Fibroblast of upper back skin (primary cell): ENCODE measurements around the gene RIT2.

Source experiments
- DNase-seq: peaks from one replicate; pipeline ENCODE4 v3.0.0-alpha.2; 2013

RIT2 gene

DNA sequence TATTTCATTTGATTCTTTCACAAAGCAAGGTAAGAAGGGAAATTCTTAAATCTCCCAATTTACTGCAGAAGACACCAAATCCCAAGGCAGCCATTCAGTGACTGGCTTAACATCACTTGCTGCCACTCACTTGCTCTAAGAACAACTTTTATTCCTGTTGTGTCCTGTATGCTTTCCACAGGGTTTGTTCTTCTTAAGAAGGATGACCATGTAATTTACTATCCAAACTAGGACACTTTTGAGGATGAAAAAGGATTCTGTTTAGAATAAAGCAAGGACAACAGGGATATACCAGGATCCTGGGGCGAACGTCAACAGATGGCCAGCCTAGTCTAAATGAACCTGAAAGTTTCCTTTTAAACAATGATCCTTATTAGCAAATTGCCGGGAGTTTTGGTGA lies 34.8 kb downstream of the RIT2 start:
- no peak for DNase-seq

DNA sequence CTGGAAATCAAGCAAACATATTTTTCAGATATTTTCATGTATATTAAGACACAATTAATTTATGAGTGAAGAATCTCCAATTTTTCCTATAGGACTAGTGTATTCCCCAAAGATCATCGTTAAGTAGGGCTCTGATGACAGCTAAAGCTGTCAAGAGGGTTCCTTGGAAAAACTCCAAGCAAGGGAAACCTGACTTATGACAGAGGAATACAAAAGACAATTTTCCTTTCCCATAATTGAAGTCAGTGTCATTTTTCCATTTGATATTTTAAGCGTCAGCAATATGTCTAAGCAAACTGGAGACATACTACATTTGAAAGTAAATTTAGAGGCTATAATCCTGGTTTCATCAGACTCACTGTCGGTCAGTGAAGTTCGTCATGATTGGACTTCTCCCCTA lies 36.1 kb downstream of the RIT2 start:
- DNase-seq: no peak

DNA sequence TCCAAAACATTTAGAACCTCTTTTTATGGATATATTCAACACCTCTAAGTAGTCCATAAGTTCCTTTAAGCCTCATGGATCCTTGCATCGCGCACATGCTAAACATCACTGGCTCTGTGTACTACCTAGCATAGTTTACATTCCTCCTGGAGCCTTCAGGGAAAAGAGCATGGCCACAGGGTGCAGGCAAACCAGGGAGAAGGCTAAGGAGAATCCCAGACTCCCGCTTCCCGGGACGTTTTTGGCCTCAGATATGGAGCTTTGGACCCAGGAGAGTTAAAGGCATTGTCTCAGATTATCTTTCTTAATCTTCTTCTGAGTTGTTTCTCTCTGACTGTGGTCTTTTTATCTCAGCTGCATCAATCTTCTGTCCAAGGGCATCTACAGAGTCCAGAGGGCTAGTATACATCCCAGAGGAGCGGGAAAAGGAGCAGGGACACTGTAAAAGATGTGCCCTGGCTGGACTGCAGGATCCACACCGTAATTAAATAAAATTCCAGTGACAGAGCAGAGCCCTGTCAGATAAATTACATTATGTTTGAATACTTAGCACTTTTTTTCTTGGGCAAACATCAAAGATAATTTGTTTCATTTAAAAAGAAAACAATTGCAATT lies 36.9 kb downstream of the RIT2 start:
- no peak for DNase-seq

DNA sequence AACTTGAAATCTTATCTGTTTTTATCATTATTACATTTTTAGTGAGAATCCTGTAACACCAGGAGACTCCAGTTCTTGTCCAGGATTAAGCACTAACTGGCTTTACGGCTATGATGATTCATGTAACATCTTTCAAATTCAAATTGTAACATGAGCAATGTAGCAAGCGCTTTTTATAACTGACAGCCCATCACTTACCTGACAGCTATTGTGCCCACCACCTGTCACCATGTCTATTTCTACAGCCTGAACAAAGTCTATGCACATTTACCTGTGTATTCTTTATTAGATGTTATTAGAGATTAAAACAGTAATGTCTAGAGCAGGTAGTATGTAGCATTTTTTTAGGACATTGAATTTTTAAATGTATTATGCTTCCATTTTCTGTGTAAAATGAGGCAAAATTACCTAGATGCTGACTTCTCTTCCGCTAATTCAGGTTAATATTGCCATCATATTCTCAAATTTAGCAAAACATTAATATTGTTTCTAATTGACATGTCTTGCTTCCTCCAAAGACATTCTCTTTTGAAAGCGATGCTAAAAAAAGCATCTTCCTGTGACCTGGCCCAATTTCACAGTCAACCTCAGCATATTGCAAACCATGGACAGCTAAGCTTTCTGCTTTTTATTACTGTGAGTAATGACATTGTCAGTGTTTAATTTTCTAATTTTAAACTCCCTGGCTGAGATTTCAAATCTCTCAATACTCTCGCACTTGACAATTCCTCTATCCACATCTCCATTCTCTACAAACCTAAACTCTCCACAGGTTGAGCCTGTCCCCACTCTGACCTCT lies 37.8 kb downstream of the RIT2 start:
- no peak for DNase-seq

DNA sequence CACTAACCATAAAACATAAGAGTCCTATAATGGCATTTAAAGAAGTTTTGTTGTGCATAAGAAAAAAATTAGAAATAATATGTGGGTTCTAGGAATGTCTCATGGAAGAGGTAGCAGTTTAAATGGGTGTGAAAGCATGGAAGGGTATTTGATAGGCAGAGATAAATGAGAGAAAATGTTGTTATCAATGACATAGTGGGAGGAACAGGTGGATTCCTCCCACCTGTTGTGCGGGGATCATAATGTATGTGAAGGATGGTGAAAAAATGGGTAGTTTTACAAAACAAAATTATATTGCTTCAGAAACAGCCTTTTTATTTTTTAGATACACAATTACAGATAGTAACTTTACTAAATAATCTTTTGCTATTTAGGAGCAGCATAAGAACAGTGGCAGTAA lies 41.7 kb downstream of the RIT2 start:
- DNase-seq: no peak

DNA sequence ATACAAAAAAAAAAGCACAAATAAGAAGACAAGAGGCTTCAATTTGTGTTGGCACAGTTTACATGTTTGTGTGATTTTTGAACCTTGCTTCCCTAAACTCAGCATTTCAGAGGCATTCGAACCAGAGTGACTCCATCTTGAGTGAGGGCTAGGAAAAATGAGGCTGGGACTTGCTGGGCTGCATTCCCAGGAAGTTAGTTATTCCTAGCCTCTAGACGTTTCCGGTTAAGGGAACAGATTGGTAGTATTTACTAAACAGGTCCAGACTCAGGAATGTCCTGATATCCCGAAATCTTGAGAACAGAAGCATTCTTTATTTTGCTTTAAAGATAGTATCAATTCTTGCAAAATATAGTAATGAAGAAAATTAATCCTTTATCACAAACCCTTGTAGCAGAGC lies 46.7 kb downstream of the RIT2 start:
- no peak for DNase-seq

DNA sequence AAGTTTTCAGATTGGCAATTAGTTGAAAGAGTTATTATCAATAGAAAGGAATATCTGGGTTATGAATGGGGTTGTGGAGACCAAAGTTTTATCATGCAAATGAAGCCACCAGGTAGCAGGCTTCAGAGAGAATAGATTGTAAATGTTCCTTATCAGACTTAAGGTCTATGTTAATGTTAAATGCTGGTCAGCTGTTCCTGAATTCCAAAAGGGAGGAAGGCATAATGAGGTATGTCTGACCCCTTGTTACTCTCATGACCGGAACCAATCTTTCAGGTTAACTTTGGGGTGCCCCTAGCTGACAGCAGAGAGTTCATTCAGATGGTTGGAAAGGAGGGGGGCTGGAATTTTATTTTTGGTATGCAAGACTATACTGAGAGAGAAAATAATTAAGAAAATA lies 47.9 kb downstream of the RIT2 start:
- DNase-seq: no peak

DNA sequence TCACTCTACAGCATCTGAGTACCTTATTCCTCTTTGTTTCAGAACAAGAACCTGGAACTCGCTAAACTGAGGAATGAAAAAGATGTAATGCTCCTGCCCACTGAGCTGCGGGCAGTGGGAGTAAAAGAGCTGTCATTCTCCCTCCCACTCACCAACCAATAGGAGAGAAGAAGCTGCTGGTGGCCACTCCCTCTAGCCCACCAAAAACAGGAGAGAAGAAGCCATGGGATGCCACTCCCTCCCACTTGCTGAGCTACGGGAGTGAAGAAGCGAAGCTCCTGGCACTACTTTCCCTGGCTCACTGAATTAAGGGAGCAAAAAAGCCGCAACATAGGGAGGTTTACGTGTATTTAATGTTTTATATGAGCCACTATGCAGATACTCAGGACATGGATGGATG lies 53.7 kb downstream of the RIT2 start:
- no peak for DNase-seq

DNA sequence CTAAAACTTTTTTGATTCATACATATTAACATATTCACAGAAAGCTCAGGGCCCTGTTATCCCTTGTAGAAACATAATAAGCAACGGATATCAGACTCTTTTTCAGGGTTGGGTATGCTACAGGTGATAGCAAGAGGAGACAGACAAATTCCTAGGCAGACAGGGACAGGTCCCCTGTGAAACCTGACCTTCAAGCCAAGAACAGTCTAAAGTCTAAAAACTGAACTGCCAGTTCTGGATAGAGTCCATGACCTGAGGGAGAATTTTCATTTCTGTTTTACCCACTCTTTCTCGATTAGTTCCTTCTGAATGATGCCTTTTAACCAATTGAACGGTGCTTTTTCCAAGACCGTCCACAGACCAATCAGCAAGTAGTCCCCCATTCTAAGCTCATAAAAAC lies 54.2 kb downstream of the RIT2 start:
- no peak for DNase-seq

DNA sequence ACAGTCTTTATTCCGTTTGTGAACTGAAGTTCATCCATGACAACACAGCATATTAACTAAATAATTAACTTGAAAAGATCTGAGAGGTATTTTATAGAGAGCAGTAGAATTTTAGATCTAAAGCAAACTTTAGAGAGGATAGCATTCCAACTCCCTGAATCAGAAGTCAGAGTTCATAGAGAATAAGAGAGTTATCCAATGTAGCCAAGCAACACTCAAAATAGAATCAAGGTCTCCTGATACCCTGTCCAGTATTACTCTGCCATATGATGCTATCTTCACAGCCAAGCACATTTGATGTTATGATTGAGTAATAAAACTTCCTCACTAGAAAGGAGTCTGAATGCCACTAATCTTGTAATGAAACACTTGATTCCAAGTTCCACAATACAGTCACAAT lies 55.5 kb downstream of the RIT2 start:
- no peak for DNase-seq

DNA sequence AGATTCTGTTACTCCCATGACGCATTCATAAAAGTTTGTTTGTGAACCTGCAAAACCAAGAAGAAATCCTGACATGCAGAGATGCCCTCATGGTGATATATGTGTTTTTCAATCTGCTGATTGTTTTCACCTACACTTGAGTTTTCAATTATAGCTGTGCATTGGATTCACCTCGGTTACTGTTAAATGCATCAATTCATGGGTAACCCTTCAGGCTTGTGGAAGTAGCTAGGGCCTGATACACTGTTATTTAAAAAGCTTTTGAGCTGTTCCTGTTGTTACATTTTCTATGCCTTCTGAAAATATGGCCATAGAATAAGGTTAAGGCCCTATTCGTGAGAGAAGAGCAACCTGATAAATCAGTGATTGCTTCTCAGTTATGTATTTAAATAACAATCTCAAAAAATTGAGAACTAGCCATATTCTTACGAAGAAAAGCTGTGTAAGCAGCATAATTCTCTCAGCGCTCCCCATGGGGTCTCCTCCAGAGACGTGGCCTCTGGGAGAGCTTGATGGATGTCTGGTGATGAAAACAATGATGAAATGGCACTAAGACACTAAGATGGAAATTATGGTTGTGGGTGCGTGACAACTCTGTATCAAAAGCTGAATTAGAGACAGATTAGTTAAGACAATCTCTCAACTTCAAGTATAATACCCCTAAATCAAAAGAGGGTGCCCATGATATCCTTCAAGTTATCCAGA lies 60.5 kb downstream of the RIT2 start:
- DNase-seq: no peak

DNA sequence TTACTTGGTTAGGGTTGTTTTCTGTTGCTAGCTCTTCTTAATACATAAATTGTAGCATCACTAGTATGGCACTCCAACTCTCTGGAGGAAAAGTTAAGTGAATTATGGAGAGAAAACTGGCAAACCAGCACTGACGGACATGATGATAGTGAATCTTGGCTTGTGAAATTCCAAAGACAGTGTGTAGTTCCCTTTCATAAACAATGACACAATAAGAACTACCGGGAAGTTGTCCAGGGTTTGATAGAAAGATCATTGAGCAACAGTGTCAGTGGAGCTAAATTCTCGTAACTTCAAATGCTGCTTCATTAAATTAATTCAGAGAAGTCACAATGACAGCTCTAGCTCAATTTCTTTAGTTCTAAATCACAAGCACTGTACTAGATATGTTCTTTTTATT lies 66.5 kb downstream of the RIT2 start:
- DNase-seq: peak; percentile 17

DNA sequence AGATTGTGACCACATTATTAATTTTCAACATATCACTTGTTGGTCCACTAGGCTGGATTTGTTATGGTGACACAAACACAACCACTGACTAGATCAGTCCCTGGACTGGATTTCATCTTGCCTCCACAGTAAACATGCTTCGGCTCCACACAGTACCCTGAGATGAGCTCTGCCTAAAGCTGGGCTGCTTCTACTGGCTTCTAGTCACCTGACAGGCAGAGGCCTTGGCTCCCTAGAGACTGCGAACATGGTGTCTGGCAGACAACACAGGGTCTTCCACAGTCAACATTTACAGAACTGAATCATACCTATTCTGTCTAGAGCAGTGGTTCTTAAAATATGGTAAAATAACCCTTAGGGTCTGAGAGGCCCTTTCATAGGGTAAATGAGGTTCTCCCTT lies 69.2 kb downstream of the RIT2 start:
- no peak for DNase-seq

DNA sequence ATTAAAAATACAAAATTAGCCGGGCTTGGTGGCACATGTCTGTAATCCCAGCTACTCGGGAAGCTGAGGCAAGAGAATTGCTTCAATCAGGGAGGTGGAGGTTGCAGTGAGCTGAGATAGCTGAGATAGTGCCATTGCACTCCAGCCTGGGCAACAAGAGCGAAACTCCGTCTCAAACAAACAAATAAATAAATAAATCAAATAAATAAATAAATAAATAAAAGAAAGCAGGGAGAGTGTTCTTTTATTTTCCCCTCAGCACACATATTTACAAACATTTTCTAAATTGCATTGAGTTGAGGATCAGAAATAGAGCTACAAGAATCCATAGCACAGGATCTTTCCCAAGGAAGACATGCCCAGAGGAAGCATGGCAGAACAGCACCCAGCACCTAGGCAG lies 71.9 kb downstream of the RIT2 start:
- DNase-seq: no peak

DNA sequence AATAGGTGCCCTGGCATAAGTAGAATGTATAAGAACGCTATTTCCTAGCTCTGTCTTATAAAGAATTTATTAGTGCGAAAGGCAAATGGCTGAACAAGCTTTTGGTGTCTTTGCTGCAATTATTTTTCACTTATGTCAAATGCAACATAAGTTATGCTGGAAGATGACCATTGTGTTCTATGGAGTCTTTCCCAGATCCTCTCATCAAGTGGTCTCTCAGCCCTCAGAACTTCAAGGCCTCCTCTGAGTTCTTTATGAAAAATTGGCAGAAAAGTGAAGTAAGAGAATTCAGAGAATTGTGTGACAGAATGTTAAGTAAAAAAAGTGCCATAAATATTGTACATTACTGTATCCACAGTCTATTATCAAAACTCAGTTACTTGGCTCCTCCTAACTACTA lies 75.2 kb downstream of the RIT2 start:
- no peak for DNase-seq

DNA sequence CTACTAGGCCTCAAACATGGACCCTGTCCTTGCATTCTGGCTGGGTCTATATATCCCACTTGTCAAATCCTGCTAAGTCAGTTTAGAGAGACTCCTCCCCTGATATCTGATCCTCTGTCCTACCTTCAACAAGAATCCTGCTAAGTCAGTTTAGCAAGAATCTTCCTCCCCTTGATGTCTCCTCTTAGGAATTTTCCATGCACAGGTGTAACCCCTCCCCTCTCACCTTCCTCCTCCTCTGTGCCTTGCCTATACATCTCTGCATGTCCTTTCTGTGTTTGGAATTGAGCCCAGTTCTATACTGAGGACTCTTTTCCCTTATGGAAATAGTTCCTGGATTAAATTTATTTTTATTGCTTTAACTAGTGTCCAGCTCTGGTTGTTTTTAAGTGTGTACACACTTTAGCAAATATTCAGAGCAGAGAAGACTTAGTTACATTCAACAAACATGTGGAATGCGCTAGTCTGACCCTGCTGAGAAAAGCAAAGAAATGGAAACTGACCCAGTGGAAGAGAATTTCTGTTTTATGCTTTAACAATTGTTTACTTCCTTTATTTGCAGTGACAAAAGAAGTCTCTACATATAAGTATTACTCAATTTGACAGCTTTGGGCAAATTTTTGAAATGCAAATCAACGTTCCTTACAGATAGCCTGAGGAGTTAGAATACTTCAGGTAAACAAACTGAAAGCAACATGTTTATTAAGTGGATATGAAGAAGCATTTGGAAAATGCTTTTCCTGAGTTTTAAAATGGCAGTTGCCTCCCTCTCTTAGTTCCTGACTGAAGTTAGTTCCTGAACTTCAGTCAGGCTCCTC lies 80.6 kb downstream of the RIT2 start:
- no peak for DNase-seq

DNA sequence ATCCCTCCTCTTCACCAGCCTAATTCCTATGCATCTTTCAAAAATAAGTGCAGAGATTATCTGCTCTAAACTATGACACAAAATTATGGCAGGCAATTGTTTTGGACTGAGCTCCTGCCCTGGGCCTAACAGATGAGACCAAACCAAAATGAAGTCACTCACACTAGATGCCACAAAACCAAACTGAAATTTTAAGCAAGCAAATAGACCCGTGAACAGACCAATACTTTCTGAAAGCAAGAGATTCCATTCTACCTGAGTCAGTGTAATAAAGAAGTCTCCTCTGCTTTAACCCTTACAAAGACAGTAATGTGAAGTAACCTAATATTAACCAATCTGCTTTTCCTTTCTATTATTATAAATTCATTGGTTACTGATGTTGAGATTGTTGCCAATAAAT lies 84.3 kb downstream of the RIT2 start:
- DNase-seq: no peak

DNA sequence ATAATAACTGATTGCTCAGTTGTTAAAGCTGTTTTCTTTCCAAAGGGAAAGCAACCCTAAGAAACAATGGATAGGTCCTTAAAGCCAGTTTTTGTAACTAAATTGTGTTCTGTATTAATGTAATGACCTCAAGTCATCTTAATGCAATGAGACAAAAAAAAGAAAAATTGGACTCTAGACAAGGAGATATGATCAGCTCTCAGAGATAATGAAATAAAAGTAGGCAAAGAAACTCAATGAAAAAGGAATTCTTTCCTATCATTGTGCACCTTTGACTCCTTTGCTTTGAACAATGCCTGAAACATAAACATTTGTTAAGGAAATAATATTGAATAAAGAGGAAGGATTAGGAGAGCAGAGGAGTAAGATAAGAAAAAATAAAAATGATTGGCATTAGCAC lies 86.1 kb downstream of the RIT2 start:
- no peak for DNase-seq

DNA sequence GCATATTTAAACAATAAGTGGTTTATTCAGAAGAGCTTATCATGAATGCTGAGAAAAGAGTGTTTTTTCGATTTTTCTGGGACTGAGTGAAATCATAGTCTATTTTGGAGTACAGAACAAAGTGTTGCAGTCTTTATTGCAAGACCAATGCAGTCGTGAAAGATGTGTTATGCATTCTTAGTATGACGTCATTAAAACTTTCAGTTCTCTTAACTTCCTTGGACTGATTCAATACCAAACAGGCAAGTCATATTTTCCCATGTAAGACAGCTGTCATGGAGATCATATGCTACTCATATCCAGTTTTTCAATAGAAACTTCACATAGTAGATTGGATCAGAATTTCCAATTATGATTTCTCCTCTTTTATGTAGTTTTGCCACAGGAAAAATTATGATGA lies 92.6 kb downstream of the RIT2 start:
- DNase-seq: no peak

DNA sequence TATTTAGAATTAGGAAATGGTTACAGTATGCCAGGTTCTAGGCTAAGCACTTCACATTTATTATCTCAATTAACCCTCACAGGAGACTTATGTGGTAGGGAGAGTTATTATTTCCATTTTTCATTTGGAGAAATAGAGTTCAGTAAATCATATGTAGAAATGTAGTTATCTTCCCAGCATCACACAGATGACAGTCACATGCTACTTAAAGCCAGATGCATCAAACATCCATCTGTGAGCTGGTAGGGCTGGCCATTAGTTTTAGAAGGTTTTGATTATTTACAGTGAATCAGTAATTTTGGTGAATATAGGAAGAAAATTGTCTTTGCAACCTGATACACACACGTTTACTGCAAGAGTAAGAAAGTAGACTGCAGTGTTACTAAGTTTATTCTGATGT lies 97.9 kb downstream of the RIT2 start:
- DNase-seq: no peak

DNA sequence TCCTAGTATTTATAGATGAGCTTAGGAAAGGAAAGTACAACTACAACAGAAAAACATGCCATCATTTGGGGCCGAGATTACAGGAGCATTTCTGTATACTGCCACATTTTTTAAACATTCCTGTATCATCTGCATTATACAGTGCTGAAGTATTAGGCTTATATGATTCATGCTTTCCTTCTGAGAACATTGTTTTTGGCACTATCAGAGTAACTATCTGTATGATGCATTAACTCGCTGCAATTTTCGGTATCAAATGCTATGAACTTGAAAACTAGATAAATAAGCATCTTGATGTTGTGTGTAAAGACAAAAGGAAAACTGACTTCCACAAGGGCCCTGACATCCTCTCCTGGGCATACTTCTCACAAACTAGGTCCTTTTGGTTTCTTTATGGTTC lies 102.0 kb downstream of the RIT2 start:
- DNase-seq: peak; percentile 0

DNA sequence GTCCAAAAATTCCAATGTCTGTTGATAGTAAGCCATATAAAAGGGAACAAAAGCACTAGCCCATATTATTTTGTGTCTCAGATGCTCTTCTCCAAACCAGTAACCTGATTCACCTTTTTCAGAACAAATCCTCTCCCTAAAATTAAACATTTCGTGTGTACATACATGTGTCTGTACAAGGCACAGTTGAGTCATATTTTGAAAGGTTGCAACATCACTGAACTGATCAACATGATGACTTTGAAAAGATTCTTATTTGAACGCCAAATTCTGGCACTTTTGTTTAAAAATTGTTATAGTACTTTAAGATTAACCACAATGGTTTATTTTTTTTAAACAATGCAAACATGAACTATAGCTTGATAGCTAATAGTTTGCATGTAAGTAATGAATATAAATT lies 102.5 kb downstream of the RIT2 start:
- DNase-seq: no peak

DNA sequence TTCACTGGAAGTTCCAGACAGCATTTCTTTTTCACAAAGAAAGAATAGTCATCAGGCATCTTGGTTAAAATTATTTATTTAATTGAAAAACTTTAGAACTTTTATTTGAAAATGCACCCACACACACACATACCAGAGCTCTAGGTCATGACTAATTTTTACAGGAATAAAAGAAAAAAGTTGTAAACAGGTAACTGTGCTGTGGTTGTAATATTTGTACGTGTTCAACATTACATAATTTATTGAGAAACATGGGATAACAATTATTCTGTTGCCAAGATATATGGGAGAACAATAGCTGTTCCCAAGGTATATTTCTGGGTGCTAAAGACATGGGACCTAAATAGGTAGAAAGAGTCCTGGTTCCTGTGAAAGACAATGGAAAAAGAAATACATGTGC lies 104.9 kb downstream of the RIT2 start:
- no peak for DNase-seq

DNA sequence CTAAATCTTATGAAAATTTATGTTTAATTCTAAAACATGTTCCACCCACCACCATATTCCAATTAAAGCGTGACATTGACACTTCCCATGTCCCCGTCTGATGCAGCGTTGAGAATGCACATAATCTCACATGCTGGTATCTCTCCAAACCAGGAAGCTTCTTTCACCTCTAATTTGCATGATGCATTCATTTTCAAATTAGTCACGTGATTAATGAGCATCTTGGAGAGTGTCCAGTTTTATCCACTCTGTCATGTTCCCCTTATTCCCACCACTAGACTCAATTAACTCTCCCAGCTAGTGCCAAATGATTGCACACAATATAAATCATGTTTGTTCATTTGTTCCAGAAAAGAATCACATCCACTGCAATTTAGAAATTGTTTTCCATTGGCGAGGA lies 105.8 kb downstream of the RIT2 start:
- DNase-seq: no peak
